RWPE1 (cell line): ENCODE results near the gene PCK1.

ENCODE experiments used
- CTCF ChIA-PET: fragments of 350-600 bp; sonication (Branson Sonifier 250); formaldehyde crosslinking; extraction: SDS; loops from one replicate; lab custom pipeline; 2021; lab: Yijun Ruan, JAX
- POLR2A ChIA-PET: fragments of 400-600 bp; formaldehyde crosslinking; extraction: SDS; loops from one replicate; lab custom pipeline; 2020; ENCODE audit warnings: antibody characterized with exemption; ENCODE audit not compliant: low non-redundant PET; lab: Yijun Ruan, JAX
- DNase-seq: peaks from one replicate; pipeline ENCODE4 v3.0.0; 2012; ENCODE audit warnings: low spot score
- H3K27ac ChIP-seq: fragments of 450-650 bp; 2 replicates; pipeline ENCODE4 v1.5.1; 2017
- CTCF ChIP-seq: fragments of 450-650 bp; conservative IDR thresholded peaks from 2 replicates; pipeline ENCODE4 v1.5.1; 2017; ENCODE audit warnings: low read depth, mild to moderate bottlenecking

PCK1 gene

GRCh38 chr20:57526885-57527460 is 33.9 kb upstream of the PCK1 start:
- ChIA-PET CTCF (interaction anchor here (0.6 to 1.4 kb wide), 5 partner anchors 12 to 1788 kb away, joined by 3 to 5 read pairs (median 3); no protein-coding TSS in a partner anchor), POLR2A (interaction anchor here (0.5 kb wide), 1 partner anchor 786 kb away, joined by 3 read pairs; no protein-coding TSS in a partner anchor)
- no peak for DNase-seq
- H3K27ac ChIP-seq: no peak overlapping the region
- TF ChIP-seq CTCF: no peak

GRCh38 chr20:57527728-57528127 is 33.2 kb upstream of the PCK1 start:
- H3K27ac ChIP-seq: no peak overlapping the region
- DNase-seq: no peak
- POLR2A ChIA-PET: no interaction called here
- CTCF ChIA-PET: interaction anchor here (0.6 to 1.4 kb wide), 4 partner anchors 45 to 1788 kb away, joined by 3 to 5 read pairs (median 4); no protein-coding TSS in a partner anchor
- no peak for TF ChIP-seq CTCF

- no peak overlapping the region for H3K27ac ChIP-seq
- CTCF ChIA-PET: interaction anchor here (0.6 to 1.4 kb wide), 2 partner anchors 239 to 682 kb away, joined by 3 to 4 read pairs; no protein-coding TSS in a partner anchor
- POLR2A ChIA-PET: no interaction called here
- no peak for DNase-seq
- TF ChIP-seq CTCF: no peak
Measured at GRCh38 chr20:57528148-57528547, 32.8 kb upstream of the PCK1 start.

GRCh38 chr20:57529160-57529585 is 31.7 kb upstream of the PCK1 start:
- ChIA-PET POLR2A (no interaction called here), CTCF (interaction anchor here (0.7 kb wide), 1 partner anchor 704 kb away, joined by 3 read pairs; no protein-coding TSS in a partner anchor)
- H3K27ac ChIP-seq: no peak overlapping the region
- no peak for DNase-seq
- no peak for TF ChIP-seq CTCF

- CTCF ChIA-PET: interaction anchor here (0.6 to 0.7 kb wide), 2 partner anchors 32 to 704 kb away, joined by 3 read pairs; no protein-coding TSS in a partner anchor
- no peak for TF ChIP-seq CTCF
- no peak overlapping the region for H3K27ac ChIP-seq
- POLR2A ChIA-PET: no interaction called here
- DNase-seq: no peak
Measured at GRCh38 chr20:57529810-57530209, 31.1 kb upstream of the PCK1 start.

GRCh38 chr20:57530327-57530981 is 30.5 kb upstream of the PCK1 start:
- DNase-seq: no peak
- no peak for TF ChIP-seq CTCF
- no peak overlapping the region for H3K27ac ChIP-seq
- ChIA-PET POLR2A (no interaction called here), CTCF (interaction anchor here (0.6 to 1.1 kb wide), 4 partner anchors 27 to 52 kb away, joined by 3 to 4 read pairs (median 3); no protein-coding TSS in a partner anchor)
